M059J (cell line): ENCODE measurements around the gene GPR15. TPM values are rescaled to one million over a fixed set of nuclear protein-coding genes. Genes with fewer than 3 reads are reported as not detected.

ENCODE experiments used
- total RNA-seq: library from RNA; depleted of rRNA; stranded (reverse); fragments of >200 nt; shearing (Covaris generic); gene quantifications from 2 replicates; pipeline ENCODE4 v1.2.3, GENCODE V29; 2014; rRNA removed

GPR15 gene
- total RNA-seq, 1 experiment from 2014 or later, result 41.3 TPM

Other genes with a start within 250 kb of the GPR15 start
- gene OR5H2, start 249.5 kb upstream of the GPR15 start, total RNA-seq, result not detected in 2 replicates
- not detected in 2 replicates for gene OR5K4, start 178.1 kb upstream of the GPR15 start, total RNA-seq
- gene OR5K3, start 141.3 kb upstream of the GPR15 start, total RNA-seq, result not detected in 2 replicates
- gene OR5K1, start 68.8 kb upstream of the GPR15 start, total RNA-seq, result not detected in 2 replicates
- not detected in 2 replicates for gene OR5K2, start 34.3 kb upstream of the GPR15 start, total RNA-seq
- gene CLDND1, start 9.1 kb upstream of the GPR15 start, total RNA-seq, result 269 and 350 TPM in 2 replicates
- 68.9 and 94.6 TPM in 2 replicates for gene CPOX, start 61.6 kb downstream of the GPR15 start, total RNA-seq
- 11.6 and 19.4 TPM in 2 replicates for gene ST3GAL6, start 231.4 kb downstream of the GPR15 start, total RNA-seq